T-helper 17 cell (primary cell): Measurements from ENCODE around the gene NEB. TPM values are rescaled to one million over a fixed set of nuclear protein-coding genes. Genes with fewer than 3 reads are reported as not detected.

ENCODE experiments used
- ATAC-seq: fragments of 150-1000 bp; cut with Tn5 transposase; 2 replicates; pipeline ENCODE4 v1.10.0; 2021; ENCODE audit warnings: mild to moderate bottlenecking, moderate library complexity
- DNase-seq, 3 donors: peaks; one replicate each; pipeline versions ENCODE4 v3.0.0 to v3.0.0-alpha.2; 2020 to 2021
- H3K9me3 ChIP-seq: one replicate; pipeline ENCODE4 v1.7.0; 2013; ENCODE audit warnings: low read length, mild to moderate bottlenecking; ENCODE audit not compliant: control insufficient read depth, poor library complexity, severe bottlenecking
- H3K27ac Mint-ChIP-seq: one replicate; pipeline ENCODE4 v1.8.0; 2022; ENCODE audit warnings: mild to moderate bottlenecking, moderate library complexity, mixed read lengths
- H3K27me3 Mint-ChIP-seq: one replicate; pipeline ENCODE4 v1.8.0; 2022; ENCODE audit warnings: mixed read lengths
- H3K36me3 Mint-ChIP-seq: one replicate; pipeline ENCODE4 v1.8.0; 2022; ENCODE audit warnings: low read depth, mixed read lengths
- H3K4me1 Mint-ChIP-seq: one replicate; pipeline ENCODE4 v1.8.0; 2022; ENCODE audit warnings: mild to moderate bottlenecking, mixed read lengths
- H3K4me3 Mint-ChIP-seq: one replicate; pipeline ENCODE4 v1.8.0; 2022; ENCODE audit warnings: mild to moderate bottlenecking, moderate library complexity, mixed read lengths
- total RNA-seq, 4 donors: library from RNA in 2 of 4; stranded (reverse) in 2 of 4; gene quantifications; one replicate each; pipeline ENCODE4 v1.2.3 and lab custom pipeline; 2022 to 2026

Gene NEB
- total RNA-seq, 2 donors from 2014 or later: 1.6 to 1.7 TPM

DNA sequence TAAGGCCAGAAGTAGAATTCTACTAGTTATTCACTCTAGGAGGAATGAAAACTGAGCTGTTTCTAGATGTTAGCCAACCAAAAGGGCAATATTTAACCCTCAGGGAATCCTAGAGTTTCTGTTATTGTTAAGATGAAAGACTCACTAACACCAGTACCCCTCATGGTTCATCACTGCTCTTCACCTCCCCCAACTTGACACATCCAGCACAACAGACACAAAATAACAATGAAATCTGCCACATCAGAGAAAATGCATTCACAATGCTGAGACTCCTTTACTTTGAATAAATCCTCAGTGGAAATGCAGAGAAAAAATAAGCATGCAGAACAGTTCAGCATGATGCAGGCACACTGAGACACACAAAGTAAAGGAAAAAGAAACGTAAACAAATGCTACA, 213.3 kb downstream of the NEB start:
- no peak overlapping the region for H3K4me3 Mint-ChIP-seq
- H3K27me3 Mint-ChIP-seq: no peaks in the 10 kb centered on the region
- no peaks in the 10 kb centered on the region for H3K9me3 ChIP-seq
- H3K4me1 Mint-ChIP-seq: no peaks in the 10 kb centered on the region
- ATAC-seq (no peak), DNase-seq (no peak)
- no peaks in the 10 kb centered on the region for H3K36me3 Mint-ChIP-seq
- H3K27ac Mint-ChIP-seq: no peak overlapping the region

DNA sequence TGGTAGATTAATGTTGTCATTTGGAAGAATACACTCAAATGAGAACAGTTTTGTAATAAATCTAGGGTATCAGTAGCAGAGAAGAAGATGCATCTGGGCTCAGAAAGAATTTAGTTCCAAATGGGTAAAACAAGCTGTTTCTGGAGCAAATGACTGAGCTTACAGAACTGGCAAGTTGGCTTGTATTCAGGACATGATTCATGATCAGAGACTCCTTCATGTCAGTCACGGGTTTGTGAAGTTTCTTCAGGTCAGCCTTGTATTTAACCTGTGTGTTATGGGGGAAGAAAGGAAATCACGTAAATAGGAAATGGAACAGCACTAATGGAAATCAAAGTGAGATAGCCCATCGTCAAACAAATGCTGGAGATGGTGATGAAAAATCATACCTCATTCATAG, 215.5 kb downstream of the NEB start:
- ATAC-seq: no peak
- no peaks in the 10 kb centered on the region for H3K27me3 Mint-ChIP-seq
- no peaks in the 10 kb centered on the region for H3K4me1 Mint-ChIP-seq

DNA sequence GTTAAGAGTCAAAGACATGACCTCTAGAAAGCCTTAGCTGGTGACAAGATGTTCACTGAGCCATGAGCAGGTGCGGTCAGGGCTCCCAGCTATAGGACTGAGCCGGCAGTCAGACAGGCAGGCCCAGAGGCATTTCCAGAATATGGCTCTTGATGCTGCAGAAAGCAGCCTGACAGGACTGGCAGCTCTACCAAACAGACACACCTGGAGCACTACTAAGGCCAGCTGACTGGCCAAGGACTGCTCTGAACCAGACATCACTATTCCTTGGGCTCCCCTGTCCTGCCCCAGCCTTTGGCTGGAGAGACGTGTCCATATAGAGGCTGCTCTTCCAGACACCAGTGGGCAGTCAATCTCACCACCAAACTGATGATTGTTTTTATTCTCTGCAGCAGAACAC, 225.8 kb downstream of the NEB start:
- no peaks in the 10 kb centered on the region for H3K9me3 ChIP-seq
- no peak for ATAC-seq
- no peaks in the 10 kb centered on the region for H3K27me3 Mint-ChIP-seq
- H3K4me3 Mint-ChIP-seq: no peak overlapping the region
- H3K4me1 Mint-ChIP-seq: no peaks in the 10 kb centered on the region
- DNase-seq: no peak
- no peak overlapping the region for H3K27ac Mint-ChIP-seq
- H3K36me3 Mint-ChIP-seq: no peaks in the 10 kb centered on the region

More for the DNA sequence above, 215.5 kb downstream of the NEB start:
- DNase-seq: no peak
- no peak overlapping the region for H3K27ac Mint-ChIP-seq
- H3K4me3 Mint-ChIP-seq: no peak overlapping the region
- no peaks in the 10 kb centered on the region for H3K9me3 ChIP-seq
- peaks cover 2% of the 10 kb centered on the region for H3K36me3 Mint-ChIP-seq

DNA sequence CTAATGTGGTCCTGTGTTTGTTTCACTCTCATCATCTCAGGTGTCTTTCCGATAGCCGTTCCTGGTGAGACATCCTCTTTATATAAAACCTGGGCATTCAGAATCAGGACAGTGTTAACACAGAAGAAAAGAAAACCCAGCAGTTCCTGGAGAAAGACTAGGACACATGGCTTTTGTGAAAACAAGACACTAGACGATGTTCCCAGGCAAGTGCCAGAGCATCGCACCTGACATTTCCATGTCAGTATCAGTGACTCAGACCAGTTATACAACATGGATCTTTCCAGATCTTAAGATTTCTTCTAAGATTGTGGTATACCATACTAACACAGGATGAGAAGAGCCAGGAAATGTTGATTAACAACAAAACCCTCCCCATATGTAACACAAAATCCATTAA, 228.1 kb downstream of the NEB start:
- Mint-ChIP-seq H3K4me1 (no peaks in the 10 kb centered on the region), H3K27me3 (no peaks in the 10 kb centered on the region), H3K36me3 (no peaks in the 10 kb centered on the region), H3K27ac (no peak overlapping the region), H3K4me3 (no peak overlapping the region)
- no peak for DNase-seq
- no peak for ATAC-seq
- H3K9me3 ChIP-seq: no peaks in the 10 kb centered on the region

DNA sequence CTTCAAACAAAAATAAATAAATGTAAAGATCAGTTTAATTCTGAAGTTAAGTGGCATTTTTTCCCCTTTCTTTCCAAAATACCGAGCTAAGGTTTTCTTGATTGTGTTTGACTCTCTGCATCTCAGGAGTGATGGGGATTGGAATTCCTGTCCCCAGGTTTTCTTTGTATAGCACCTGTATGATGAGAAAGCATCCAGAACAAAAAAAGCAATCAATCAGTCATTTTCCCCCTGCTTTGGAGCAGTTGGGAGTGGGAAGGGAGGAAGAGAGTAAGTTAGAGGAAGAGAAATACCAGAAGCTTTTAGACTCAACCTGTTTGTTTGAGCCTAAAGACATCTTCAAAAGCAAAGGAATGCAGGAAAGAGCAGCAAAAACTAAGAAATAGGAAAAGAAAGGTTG, 236.1 kb downstream of the NEB start:
- H3K36me3 Mint-ChIP-seq: peaks cover 7% of the 10 kb centered on the region
- no peaks in the 10 kb centered on the region for H3K4me1 Mint-ChIP-seq
- H3K4me3 Mint-ChIP-seq: no peak overlapping the region
- no peak for ATAC-seq
- no peak for DNase-seq
- no peak overlapping the region for H3K27ac Mint-ChIP-seq
- H3K9me3 ChIP-seq: no peaks in the 10 kb centered on the region
- H3K27me3 Mint-ChIP-seq: no peaks in the 10 kb centered on the region

DNA sequence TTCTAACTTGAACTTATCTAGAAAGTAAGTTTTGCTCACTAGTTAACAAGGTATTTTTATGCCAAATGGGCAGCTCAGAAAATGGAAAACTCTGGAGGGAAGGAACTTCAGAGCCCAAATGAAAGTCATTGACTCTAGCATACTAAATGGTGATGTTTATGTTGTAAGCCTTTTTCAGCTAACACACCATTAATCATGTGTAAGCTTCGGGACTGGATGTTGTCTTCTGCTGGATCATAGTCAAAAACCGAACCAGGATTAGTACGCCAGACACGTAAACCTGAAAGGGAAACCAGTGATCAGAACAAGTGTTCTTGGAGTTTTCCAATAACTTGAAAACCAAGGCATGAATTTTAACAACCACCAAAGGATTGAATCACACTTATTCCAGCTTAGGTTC, 242.8 kb downstream of the NEB start:
- no peaks in the 10 kb centered on the region for H3K9me3 ChIP-seq
- no peaks in the 10 kb centered on the region for H3K4me1 Mint-ChIP-seq
- H3K4me3 Mint-ChIP-seq: no peak overlapping the region
- no peak overlapping the region for H3K27ac Mint-ChIP-seq
- H3K36me3 Mint-ChIP-seq: peaks cover 3% of the 10 kb centered on the region
- ATAC-seq (no peak), DNase-seq (no peak)
- no peaks in the 10 kb centered on the region for H3K27me3 Mint-ChIP-seq

DNA sequence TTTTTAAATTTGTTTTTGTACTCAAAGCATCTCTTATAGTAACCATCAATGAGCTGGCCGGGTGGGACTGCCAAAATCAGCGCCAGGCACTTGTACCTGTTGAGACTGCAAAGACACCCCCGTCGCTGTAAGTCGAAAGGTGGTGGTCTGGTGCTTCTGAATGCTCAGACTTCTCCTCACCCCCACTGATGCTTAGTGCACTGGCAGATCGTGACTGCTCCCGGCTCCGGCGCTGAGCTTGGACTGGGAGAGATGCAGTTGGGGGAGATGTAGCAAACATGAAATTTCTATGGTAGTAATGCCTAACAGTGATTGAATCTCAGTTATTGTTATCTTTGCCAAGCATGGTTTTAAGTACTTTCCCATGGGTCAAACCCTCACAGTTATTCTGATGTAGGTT, 244.0 kb downstream of the NEB start:
- Mint-ChIP-seq H3K4me1 (no peaks in the 10 kb centered on the region), H3K36me3 (peaks cover 4% of the 10 kb centered on the region), H3K4me3 (no peak overlapping the region), H3K27me3 (no peaks in the 10 kb centered on the region), H3K27ac (no peak overlapping the region)
- no peaks in the 10 kb centered on the region for H3K9me3 ChIP-seq
- DNase-seq (no peak), ATAC-seq (no peak)

DNA sequence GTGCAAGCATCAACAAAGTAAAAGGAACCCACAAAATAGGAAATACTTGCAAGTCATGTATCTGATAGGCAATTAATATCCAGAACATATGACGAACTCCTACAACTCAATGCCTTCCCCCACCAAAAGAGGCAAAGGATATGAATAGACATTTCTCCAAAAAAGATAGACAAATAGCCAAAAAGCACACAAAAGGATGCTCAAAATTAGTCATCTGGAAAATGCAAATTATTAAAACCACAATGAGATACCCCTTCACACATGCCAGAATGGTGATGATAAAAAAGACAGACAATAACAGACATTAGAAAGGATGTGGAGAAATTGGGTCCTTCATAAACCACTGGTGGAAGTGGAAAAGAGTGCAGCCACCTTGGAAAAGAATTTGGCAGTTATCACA, 248.2 kb downstream of the NEB start:
- Mint-ChIP-seq H3K36me3 (peaks cover 4% of the 10 kb centered on the region), H3K4me1 (peaks cover 3% of the 10 kb centered on the region), H3K4me3 (no peak overlapping the region), H3K27me3 (no peaks in the 10 kb centered on the region), H3K27ac (no peak overlapping the region)
- H3K9me3 ChIP-seq: no peaks in the 10 kb centered on the region
- ATAC-seq (no peak), DNase-seq (no peak)

DNA sequence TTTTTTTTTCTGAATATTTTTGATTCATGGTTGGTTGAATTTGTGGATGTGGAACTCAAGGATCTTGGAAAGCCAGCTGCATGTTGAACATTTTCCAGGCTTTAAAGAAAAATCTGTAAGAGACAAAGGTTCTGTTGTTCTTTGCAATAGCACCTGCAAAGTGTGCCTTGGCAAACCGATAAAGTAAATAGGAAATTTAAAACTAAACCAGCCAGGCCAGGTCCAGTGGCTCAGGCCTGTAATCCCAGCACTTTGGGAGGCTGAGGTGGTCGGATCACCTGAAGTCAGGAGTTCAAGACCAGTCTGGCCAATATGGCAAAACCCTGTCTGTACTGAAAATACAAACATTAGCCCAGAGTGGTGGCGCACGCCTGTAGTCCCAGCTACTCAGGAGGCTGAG, 250.2 kb downstream of the NEB start:
- Mint-ChIP-seq H3K27ac (no peak overlapping the region), H3K27me3 (no peaks in the 10 kb centered on the region), H3K4me1 (peaks cover 6% of the 10 kb centered on the region), H3K36me3 (peaks cover 7% of the 10 kb centered on the region), H3K4me3 (no peak overlapping the region)
- H3K9me3 ChIP-seq: no peaks in the 10 kb centered on the region
- DNase-seq (no peak), ATAC-seq (no peak)

DNA sequence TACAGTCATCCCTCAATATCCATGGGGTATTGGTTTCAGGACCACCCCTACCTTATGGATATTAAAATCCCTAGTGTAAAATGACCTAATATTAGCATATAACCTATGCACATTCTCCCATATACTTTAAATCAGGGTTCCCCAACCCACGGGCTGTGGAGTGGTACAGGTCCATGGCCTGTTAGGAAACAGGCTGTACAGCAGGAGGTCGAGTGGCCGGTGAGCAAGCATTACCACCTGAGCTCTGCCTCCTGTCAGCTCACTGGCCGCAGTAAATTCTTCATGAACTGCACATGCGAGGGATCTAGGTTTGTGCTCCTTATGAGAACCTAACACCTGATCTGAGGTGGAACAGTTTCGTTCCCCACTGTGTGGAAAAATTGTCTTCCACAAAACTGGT, 250.7 kb downstream of the NEB start:
- Mint-ChIP-seq H3K4me3 (no peak overlapping the region), H3K4me1 (peaks cover 6% of the 10 kb centered on the region), H3K27me3 (no peaks in the 10 kb centered on the region), H3K27ac (no peak overlapping the region), H3K36me3 (peaks cover 7% of the 10 kb centered on the region)
- DNase-seq (no peak), ATAC-seq (no peak)
- no peaks in the 10 kb centered on the region for H3K9me3 ChIP-seq

DNA sequence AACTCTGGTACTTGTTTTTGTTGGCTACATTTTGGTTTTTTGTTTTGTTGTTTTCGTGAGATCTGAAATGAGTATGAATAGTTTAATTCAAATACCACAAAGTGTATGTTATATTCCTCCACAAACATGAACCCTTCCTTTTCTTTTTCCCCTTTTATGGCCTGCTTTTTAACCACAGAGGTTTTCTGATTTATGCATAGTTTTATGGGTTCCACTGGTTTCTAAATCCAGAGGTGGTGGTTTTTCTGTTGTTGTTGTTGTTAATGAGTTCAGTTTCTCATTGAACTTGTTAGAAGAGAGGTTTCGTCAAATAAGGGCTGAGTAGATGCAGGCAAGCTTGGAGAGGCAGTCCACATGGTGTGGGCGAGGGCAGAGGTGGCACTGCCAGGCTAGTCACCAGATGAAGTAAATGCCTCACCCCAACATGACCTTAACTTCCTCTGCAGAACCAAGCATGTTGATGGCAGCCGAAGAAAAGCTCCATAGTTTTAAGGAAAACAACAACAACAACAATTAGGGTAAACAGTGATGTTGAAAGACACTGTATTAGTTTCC, 252.0 kb downstream of the NEB start:
- Mint-ChIP-seq H3K4me1 (peaks cover 9% of the 10 kb centered on the region), H3K36me3 (peaks cover 7% of the 10 kb centered on the region), H3K27ac (no peak overlapping the region), H3K27me3 (no peaks in the 10 kb centered on the region), H3K4me3 (no peak overlapping the region)
- no peak for ATAC-seq
- H3K9me3 ChIP-seq: no peaks in the 10 kb centered on the region
- DNase-seq: no peak

DNA sequence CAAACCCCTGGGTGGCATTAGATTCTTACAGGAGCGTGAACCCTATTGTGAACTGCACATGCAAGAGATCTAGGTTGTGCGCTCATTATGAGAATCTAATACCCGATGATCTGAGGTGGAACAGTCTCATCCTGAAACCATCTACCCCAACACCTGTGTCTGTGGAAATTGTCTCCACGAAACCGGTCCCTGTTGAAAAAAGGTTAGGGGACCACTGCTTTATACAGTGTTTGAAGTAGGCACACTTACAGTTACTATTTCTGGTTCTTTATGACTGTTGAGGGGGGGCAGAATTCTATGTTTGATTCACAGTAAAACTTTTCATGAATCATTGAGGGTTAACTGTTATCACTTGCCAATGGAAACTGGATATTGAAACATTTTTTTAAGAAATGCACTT, 252.5 kb downstream of the NEB start:
- no peak overlapping the region for H3K4me3 Mint-ChIP-seq
- no peak for DNase-seq
- H3K36me3 Mint-ChIP-seq: peaks cover 7% of the 10 kb centered on the region
- no peaks in the 10 kb centered on the region for H3K9me3 ChIP-seq
- ATAC-seq: no peak
- no peak overlapping the region for H3K27ac Mint-ChIP-seq
- peaks cover 9% of the 10 kb centered on the region for H3K4me1 Mint-ChIP-seq
- H3K27me3 Mint-ChIP-seq: no peaks in the 10 kb centered on the region

DNA sequence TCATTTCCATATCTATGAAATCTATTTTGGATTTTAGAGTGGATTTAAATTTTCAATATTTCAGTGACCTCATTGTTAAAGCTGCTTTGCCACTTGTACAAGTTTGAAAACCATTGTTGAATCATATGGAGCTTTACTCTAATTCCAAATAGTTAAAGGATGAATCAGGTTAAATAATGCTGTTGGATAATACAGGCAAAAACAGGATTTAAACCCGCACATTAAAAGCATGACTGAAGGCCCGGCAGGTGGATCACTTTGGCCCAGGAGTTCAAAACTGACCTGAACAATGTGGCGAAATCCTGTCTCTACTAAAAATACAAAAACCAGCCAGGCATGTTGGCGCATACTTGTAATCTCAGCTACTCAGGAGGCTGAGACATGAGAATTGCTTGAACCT, 256.3 kb downstream of the NEB start:
- no peak for ATAC-seq
- H3K27ac Mint-ChIP-seq: no peak overlapping the region
- peaks cover 7% of the 10 kb centered on the region for H3K36me3 Mint-ChIP-seq
- H3K4me1 Mint-ChIP-seq: peaks cover 9% of the 10 kb centered on the region
- no peaks in the 10 kb centered on the region for H3K27me3 Mint-ChIP-seq
- no peaks in the 10 kb centered on the region for H3K9me3 ChIP-seq
- no peak overlapping the region for H3K4me3 Mint-ChIP-seq
- DNase-seq: no peak

DNA sequence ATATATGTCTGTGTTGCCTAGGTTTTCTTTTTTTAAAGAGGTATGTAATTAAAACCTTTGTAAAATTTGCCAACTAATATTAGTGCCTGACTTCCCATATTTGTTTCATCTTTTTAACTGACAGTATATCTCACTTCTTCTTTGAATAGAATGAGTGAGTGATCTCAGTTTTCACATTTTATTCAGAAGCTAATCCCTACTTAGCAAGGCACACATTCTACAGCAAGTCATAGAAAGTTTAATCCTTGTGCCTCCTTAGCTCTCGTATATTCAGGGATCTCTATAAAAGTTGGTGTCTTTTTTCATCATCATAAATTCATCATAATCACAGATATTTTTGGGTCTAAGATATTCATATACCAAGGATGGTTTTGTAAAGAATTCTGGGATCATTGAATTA, 258.0 kb downstream of the NEB start:
- Mint-ChIP-seq H3K36me3 (peaks cover 8% of the 10 kb centered on the region), H3K4me1 (peaks cover 6% of the 10 kb centered on the region), H3K4me3 (no peak overlapping the region), H3K27ac (no peak overlapping the region), H3K27me3 (no peaks in the 10 kb centered on the region)
- ATAC-seq: no peak
- DNase-seq: no peak
- no peaks in the 10 kb centered on the region for H3K9me3 ChIP-seq
